GM11168 (cell line): ENCODE data around the gene CST1.
"Not testable (repeated sequence)": the region's sequence is repeated elsewhere in the genome, so short reads cannot be mapped to it uniquely, and the experiment has no call there.

Experiments used
- in situ Hi-C: fragments of 300-500 bp; cut with MboI; formaldehyde crosslinking; loops from one replicate; pipeline ENCODE4 v1.12.0; 2022; ENCODE audit warnings: low sequenced_read_pairs; ENCODE audit not compliant: unreplicated experiment

CST1 gene

GRCh38 chr20:23750786-23751185 is at the start of gene CST1:
Gene CST1, minus strand, starts transcription at chr20:23750935. Its CDS starts 69 bp downstream, at chr20:23750866.
- in situ Hi-C loops: not testable (repeated sequence)

- in situ Hi-C loops: not testable (repeated sequence)
Measured at GRCh38 chr20:23799216-23799847, 48.6 kb upstream of the CST1 start.

DNA sequence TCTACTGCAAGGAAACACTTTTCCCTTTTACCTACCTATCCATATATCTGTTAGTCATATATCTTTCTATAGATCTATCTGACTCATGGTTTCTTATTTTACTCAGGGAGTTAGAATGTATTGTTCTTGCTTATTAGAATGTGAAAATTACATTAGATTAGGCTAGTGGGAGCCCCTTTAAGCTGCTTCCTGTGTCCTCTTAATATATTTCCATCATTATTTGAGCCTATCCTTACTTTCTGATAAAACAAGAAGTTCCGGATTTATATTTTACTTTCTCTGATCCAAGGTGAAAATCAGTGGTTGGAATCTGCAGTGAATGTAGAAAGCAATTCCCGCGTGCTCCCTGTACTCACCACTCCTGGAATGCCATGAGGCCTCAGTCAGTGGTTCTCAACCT is 44.8 kb upstream of the CST1 start:
- in situ Hi-C loops: no loop called here

- in situ Hi-C loops: loop anchor here (5.0 kb wide), 1 partner anchor 78 kb away; no protein-coding TSS in a partner anchor
Measured at GRCh38 chr20:23794841-23795240, 44.1 kb upstream of the CST1 start.

DNA sequence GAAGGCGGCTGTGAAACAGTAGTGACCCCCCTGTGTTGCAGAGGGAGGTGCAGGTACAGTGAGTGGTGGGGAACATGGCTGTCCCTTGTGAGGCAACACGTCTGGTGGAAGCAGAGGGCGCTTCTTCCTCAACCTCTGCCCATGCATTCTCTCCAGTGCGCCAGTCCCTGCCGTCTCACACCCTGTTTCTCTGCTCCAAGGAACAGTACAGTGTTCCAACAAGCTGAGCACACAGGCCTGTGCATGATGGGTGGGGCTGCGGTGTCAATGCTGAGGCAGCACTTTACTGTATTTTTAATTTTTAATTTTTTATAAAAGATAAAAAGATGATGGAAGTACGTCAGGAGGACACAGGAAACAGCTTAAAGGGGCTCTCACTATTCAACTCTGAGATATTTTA is 43.3 kb upstream of the CST1 start:
- in situ Hi-C loops: loop anchor here (5.0 kb wide), 1 partner anchor 77 kb away; no protein-coding TSS in a partner anchor

DNA sequence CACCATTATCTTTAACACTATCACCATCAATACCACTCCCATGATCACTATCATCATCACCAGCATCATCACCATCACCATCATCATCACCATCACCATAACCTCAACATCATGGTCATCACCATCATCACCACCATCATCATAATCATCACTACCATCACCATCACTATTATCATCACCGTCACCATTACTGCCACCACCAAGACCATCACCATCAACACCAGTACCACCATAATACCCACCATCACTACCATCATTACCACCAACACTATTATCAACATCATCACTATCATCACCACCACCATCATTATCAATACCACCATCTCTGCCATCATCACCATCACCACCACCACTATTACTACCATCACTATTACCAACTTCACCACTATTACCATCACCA is 32.7 kb upstream of the CST1 start:
- in situ Hi-C loops: no loop called here

DNA sequence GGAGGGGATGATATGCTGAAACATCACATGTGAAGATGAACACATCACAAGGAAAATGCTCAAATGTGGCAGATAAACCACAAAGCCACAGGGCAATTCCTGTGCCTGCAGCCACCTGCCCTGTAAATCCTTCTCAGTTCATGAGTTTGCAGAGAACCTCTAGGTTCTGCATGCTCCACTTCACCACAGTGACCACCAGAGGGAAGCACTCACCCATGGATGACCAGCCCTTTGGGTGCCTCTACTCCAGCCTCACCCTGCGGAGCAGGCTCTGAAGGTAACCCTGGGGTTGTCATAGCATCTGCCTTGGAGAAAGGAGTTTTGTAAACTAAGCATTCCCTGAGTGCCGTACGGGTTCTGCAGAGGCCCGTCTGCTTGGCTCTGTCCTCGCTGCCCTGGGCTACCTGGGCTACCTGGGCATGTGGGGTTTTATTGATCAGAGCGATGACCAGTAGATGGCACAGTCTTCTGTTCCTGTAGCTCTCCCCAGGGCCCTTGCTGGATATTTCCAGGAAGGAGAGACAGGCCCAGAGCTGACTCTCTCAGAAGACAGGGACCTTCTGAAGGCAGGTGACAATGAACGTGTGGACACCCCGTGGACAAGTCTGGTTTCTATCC is 31.7 kb upstream of the CST1 start:
- in situ Hi-C loops: no loop called here

GRCh38 chr20:23778676-23779075 is 27.9 kb upstream of the CST1 start:
- in situ Hi-C loops: not testable (repeated sequence)

GRCh38 chr20:23777380-23777779 is 26.6 kb upstream of the CST1 start:
- in situ Hi-C loops: not testable (repeated sequence)

GRCh38 chr20:23776067-23776771 is 25.5 kb upstream of the CST1 start:
- in situ Hi-C loops: no loop called here

DNA sequence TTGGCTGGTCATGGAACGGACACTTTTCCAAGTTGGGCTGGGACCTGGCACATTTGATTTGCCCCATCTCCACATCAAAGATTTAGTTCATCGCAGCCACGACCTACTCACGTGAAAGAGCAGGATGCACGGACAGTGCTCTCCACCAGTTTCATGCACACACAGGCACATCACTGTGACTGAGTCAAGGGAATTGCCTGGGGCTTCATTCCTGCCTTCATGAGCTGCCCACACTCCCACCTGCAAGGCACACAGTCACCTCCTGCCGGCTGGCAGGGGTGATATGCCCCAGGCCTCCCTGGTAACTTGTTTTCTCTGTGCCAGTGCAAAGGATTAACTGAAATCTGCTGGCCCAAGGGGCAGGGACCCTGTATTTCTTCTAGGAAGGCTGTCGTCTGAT is 23.3 kb upstream of the CST1 start:
- in situ Hi-C loops: no loop called here

- in situ Hi-C loops: no loop called here
Measured at GRCh38 chr20:23773579-23773978, 22.8 kb upstream of the CST1 start.

DNA sequence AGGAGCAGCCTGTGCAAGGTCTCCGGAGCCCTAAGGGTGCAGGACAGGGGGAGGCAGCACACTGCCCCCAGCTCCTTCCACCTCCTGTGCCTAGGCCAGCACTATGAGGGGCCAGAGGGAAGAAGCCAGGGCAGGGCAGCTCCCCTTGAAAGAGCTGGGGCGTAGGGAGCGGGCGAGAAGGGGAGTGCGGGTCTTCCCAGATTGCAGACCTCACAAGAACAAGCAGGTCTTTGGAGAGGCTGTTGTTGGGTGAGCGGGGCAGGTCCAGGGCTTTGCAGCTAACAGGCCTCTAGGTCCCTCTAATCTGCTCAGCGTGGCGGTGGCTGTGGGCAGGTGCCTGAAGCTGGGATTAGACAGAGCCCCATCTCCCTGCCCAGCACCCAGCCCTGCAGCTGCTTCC is 22.4 kb upstream of the CST1 start:
- in situ Hi-C loops: no loop called here

DNA sequence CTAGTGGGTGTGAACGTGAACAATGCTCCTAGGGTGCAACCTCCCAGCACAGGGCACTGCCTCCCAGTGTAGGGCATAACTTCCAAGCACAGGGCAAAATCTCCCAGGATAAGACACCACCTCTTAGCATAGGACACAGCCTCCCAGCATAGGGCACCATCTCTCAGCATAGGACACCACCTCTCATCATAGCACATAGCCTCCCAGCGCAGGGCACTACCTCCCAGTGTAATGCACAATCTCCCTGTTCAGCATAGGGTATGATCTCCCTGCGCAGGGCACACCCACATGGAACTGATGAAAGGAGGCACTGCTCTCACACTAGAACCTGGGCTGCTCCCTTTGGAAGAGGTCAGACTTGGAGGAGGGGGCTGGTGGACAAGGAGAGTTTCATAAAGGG is 21.3 kb upstream of the CST1 start:
- in situ Hi-C loops: no loop called here

- in situ Hi-C loops: no loop called here
Measured at GRCh38 chr20:23770384-23770783, 19.6 kb upstream of the CST1 start.

- in situ Hi-C loops: not testable (repeated sequence)
Measured at GRCh38 chr20:23768520-23768919, 17.8 kb upstream of the CST1 start.

DNA sequence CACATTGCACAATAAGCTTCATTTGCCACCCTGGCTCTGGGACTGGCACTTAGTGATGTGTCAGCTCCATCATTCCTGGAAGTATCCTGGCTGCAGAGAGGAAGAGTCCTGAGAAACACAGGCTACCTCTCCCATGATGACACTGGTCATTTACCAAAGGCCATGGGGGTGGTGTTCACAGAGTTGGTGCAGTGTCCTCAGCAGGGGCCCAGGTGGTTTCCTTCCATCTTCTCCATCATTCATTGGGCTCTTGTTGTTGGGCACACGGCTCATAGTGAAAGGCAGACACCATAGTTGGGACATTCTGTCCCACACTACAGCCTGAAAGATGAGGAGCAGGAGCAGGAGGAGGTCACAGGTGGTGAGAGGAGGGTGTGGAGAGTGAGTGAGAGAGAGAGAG is 15.8 kb upstream of the CST1 start:
- in situ Hi-C loops: no loop called here

GRCh38 chr20:23765578-23765977 is 14.8 kb upstream of the CST1 start:
- in situ Hi-C loops: no loop called here

DNA sequence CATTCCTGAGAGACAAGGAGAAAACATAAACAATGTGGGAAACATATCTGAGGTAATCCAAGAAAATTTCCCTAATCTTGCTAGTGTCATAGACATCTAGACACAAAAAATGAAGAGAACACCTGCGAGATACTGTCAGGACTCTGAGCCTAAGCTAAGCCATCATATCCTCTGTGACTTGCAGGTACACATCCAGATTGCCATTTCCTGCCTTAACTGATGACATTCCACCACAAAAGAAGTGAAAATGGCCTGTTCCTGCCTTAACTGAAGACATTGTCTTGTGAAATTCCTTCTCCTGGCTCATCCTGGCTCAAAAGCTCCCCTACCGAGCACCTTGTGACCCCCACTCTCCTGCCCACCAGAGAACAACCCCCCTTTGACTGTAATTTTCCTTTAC is 13.9 kb upstream of the CST1 start:
- in situ Hi-C loops: not testable (repeated sequence)

DNA sequence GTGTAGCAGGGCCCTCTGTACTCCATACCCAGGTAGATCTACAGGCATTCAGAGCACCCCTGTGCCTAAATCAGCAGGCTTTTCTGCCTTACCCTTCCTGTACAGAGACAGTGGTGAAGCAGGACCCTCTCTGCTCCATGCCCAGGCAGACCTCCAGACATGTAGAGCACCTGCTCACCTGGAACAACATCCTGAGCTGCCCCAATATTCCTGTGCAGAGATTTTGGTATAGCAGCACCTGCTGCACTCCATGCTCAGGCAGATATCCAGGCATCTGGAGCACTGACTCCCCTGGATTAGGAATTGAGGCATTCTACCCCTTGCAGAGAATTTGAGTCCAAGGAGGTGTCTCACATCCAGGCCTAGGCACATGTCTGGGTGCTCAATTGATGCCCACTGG is 12.6 kb upstream of the CST1 start:
- in situ Hi-C loops: no loop called here

DNA sequence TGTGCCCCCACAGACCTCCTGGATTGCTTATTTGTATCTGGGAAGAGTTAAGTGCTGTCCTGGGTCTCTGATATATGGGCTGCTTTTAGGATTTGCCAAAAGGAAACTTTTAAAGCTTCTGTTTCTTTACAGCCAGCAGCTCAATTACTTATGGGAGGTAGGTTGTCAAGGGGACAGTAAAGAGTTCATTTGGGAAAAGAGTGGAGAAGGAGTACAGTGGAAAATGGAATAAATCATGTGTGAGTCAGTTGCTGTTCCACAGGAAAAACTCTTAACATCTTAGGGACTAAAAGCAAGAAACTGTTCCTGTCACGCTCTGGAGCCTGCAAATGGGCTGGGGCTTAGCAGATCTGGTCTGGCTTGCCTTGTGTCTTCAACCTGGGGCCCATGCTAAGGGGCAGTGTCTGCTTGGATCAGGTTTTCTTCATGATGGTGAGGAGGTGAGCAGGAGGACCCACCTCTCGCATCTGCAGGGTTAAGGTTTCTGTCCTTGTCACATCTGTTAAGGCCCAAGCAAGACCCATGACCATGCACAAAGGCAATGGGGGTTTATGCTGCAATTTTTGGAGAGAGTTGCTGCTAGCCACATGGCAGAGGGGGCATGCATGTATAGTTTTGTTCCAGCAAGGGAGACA is 8.7 kb upstream of the CST1 start:
- in situ Hi-C loops: no loop called here
